ENCODE data around the gene ZC2HC1C. TPM values are rescaled to one million over a fixed set of nuclear protein-coding genes. Genes with fewer than 3 reads are reported as not detected.

The ZC2HC1C gene
- total and polyA plus RNA-seq, 9 of the 15 experiments (the other 6 are each of a cell fraction or from before 2014, with no cell fraction given), result 6.3 to 9.2 (median 7.7) TPM

DNA sequence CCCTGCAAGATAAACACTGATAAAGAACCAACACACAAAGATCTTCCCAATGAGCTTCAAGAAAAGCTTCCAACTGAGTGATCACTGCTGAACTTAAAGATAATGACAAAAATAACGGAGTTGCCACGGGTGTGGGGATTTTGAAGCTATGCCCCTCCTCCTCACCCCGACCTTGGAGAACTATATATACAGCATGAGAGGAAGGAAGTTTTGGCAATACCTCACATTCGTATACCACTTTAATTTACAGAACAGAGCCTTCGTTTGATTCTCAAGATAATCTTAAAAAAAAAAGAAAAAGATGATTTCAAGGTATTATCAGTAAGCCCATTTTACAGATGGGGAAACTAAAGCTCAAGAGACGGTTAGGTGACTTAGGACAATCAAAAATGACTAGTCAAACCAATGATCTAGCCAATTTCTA is 56.7 kb downstream of the ZC2HC1C start (continued):
- TF ChIP-seq TOE1 (IDR thresholded peaks at IDR 0.05; ENCODE audit: borderline replicate concordance) (no peak), TOE1 (CRISPR knock-in tag; IDR thresholded peaks at IDR 0.05; ENCODE audit: borderline replicate concordance, low read depth) (no peak), DDX20 (tag; IDR thresholded peaks at IDR 0.05; ENCODE audit: low read depth) (no peak)

DNA sequence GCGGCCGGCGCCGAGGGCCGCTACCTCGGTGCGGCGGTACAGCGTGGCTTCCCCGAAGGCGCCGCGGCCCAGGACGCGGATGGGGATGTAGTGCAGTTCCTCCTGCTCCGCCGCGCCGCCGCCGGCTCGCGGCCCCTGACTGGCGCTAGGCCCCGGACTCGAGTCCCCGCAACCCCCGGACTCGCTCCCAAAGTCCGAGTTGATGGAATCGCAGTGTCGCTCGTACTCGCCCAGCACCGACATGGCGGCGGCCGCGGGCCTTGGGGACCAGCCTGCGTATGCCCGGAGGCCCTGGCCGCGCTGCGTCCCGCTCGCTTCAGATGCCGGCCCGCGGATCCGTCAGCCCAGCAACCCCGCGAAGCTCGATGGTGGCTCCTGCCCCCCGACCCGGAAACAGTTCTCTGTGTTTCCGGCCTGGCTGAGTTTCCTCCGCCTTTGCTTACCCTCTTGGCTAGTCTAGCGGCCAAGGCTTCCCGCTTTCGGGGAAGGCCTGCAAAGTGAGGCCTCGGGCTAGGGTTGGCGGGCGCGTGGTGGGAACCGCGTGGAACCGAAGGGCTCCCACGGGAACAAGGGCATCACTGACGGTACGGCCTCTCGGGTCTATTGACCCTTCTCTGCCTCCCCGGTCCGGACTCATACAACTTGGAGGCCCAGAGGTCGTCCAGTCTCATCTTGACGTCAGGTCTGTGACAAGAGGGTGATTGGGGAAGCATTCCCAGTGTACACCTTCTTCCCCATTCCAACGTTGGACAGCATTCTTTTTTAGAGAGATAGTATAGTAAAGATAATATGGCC is 57.4 kb downstream of the ZC2HC1C start, which contains the start of gene NEK9:
TSS of gene NEK9 (minus strand) at position 370 of the 795 bp plus-strand sequence. CDS start at position 243, 127 bp downstream.
- Histone ChIP-seq H3K9me3 (replicated peaks; ENCODE audit: control insufficient read depth, insufficient read depth, low read depth, low read length) (no peaks in the 10 kb centered on the region), H3K4me3 (peak within 1 kb of the TSS; percentile 73), H3K36me3 (ENCODE audit: control insufficient read depth, insufficient read depth, low read length) (peaks cover 10% of the 10 kb centered on the region; the same call in 2 of the 3 replicates), H3K9ac (ENCODE audit: insufficient read depth in 1 of 2, low read depth in 2 of 2, low read length in 2 of 2) (peak within 1 kb of the TSS; percentile 93 to 96), H2AFZ (ENCODE audit: low read depth, low read length) (peak within 1 kb of the TSS; percentile 95), H3K4me1 (replicated peaks in 1 of 2; ENCODE audit: control insufficient read depth in 2 of 2, insufficient read depth in 2 of 2, low read length in 2 of 2) (peaks cover 11 to 14% of the 10 kb centered on the region in 2 experiments), H3K27me3 (ENCODE audit: control insufficient read depth in 2 of 2, insufficient read depth in 2 of 2, low read length in 2 of 2) (no peaks in the 10 kb centered on the region), H4K20me1 (replicated peaks; ENCODE audit: control insufficient read depth, insufficient read depth, low read length) (no peaks in the 10 kb centered on the region), H3K27ac (ENCODE audit: extremely low read depth, low read depth, low read length) (peak within 1 kb of the TSS; percentile 98), H3K79me2 (ENCODE audit: control insufficient read depth, insufficient read depth, low read length) (peaks cover 34% of the 10 kb centered on the region), H3K9me1 (ENCODE audit: control insufficient read depth, insufficient read depth, low read length) (no peaks in the 10 kb centered on the region), H3K4me2 (ENCODE audit: insufficient read depth, low read length) (peak within 1 kb of the TSS; percentile 98)
- 0% methylated on average over 22 of the region's 76 CpGs for WGBS (ENCODE audit: insufficient coverage, low coverage, missing lambda C conversion rate)
- ChIA-PET POLR2A (interaction anchor here (0.5 to 1.8 kb wide), 9 partner anchors 9 to 1363 kb away, joined by 3 to 7 read pairs (median 5); no protein-coding TSS in a partner anchor), CTCF (ENCODE audit: low intra/inter-chr PET ratio) (interaction anchor here (0.6 to 0.7 kb wide), 2 partner anchors 166 to 176 kb away, joined by 3 read pairs; no protein-coding TSS in a partner anchor)
- peak; percentile 68 to 88 (median 78) for DNase-seq (ENCODE audit: extremely low read depth in 1 of 4, low spot score in 3 of 4)
- intact Hi-C loops (cut with micrococcal nuclease) (loop anchor here (5.0 kb wide), 1 partner anchor 360 kb away; no protein-coding TSS in a partner anchor), in situ Hi-C loops (cut with MboI) (loop anchor here (25.0 kb wide), 1 partner anchor 535 kb away; the partner anchor contains the start of genes ERG28 and TTLL5)
- ATAC-seq, result peak; percentile 94
- peak; percentile 78 for FAIRE-seq
- BruUV-seq (replicated peaks), result TSS peak; percentile 71
- TF ChIP-seq E2F3 (CRISPR knock-in tag; IDR thresholded peaks at IDR 0.05), result peak; percentile 45; the same call in 1 of the 2 replicates
- peak; percentile 99 for TF ChIP-seq NR2C2 (CRISPR knock-in tag; IDR thresholded peaks at IDR 0.05)
- peak; percentile 99 for TF ChIP-seq NR2C2 (tag; IDR thresholded peaks at IDR 0.05)
- TF ChIP-seq HMG20A (CRISPR knock-in tag; conservative IDR thresholded peaks at IDR 0.05), result no peak
- peak; percentile 82 for TF ChIP-seq EP400 (IDR thresholded peaks at IDR 0.05)
- TF ChIP-seq, protein P1, sequence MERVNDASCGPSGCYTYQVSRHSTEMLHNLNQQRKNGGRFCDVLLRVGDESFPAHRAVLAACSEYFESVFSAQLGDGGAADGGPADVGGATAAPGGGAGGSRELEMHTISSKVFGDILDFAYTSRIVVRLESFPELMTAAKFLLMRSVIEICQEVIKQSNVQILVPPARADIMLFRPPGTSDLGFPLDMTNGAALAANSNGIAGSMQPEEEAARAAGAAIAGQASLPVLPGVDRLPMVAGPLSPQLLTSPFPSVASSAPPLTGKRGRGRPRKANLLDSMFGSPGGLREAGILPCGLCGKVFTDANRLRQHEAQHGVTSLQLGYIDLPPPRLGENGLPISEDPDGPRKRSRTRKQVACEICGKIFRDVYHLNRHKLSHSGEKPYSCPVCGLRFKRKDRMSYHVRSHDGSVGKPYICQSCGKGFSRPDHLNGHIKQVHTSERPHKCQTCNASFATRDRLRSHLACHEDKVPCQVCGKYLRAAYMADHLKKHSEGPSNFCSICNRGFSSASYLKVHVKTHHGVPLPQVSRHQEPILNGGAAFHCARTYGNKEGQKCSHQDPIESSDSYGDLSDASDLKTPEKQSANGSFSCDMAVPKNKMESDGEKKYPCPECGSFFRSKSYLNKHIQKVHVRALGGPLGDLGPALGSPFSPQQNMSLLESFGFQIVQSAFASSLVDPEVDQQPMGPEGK (CRISPR knock-in tag; IDR thresholded peaks at IDR 0.05; ENCODE audit: borderline replicate concordance), result no peak
- TF ChIP-seq ZNF76 (CRISPR knock-in tag; IDR thresholded peaks at IDR 0.05; ENCODE audit: borderline replicate concordance), result no peak
- TF ChIP-seq NBN (IDR thresholded peaks at IDR 0.05; ENCODE audit: low read depth), result 0 out of 2 replicates have a peak, but pooled peaks have one; percentile 52
- TF ChIP-seq, protein P2, sequence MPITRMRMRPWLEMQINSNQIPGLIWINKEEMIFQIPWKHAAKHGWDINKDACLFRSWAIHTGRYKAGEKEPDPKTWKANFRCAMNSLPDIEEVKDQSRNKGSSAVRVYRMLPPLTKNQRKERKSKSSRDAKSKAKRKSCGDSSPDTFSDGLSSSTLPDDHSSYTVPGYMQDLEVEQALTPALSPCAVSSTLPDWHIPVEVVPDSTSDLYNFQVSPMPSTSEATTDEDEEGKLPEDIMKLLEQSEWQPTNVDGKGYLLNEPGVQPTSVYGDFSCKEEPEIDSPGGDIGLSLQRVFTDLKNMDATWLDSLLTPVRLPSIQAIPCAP (CRISPR knock-in tag; IDR thresholded peaks at IDR 0.05; ENCODE audit: borderline replicate concordance), result no peak
- no peak for TF ChIP-seq SIX5 (IDR thresholded peaks at IDR 0.05; ENCODE audit: borderline replicate concordance in 1 of 2, insufficient read depth in 1 of 2, low read depth in 1 of 2, low read length in 2 of 2)
- TF ChIP-seq, protein P3, sequence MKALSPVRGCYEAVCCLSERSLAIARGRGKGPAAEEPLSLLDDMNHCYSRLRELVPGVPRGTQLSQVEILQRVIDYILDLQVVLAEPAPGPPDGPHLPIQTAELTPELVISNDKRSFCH (CRISPR knock-in tag; IDR thresholded peaks at IDR 0.05), result no peak
- TF ChIP-seq, protein P3 (tag; IDR thresholded peaks at IDR 0.05), result 0 out of 2 replicates have a peak, but pooled peaks have one; percentile 51

All from K562 (cell line).